ENCODE results near the gene SPHK2.
"Not testable (repeated sequence)": the region's sequence is repeated elsewhere in the genome, so short reads cannot be mapped to it uniquely, and the experiment has no call there.

The SPHK2 gene

DNA sequence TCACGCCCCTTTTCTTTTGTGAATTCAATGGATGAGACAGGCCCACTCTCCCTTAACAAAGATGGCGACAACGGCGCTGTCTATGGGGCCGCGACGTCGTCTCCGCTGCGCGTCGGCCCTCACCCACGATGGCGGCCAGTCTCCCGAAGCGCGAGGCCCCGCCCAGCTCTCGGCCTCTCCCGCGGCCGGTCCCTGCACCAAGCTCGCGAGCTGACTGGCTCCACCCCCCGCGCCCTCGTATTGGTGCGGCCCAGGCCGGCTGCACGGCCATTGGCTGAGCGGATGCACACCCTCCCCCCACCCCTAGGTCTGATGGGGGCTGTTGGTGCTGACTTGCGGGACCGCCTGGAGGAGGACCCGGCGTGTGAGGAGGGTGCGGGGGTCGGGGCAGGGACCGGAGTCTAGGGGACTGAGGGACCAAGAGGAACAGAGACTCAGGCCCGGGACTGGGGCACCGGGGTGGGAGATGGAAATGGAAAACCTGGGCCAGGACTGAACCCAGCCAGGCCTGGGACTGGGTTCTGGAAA is 4.8 kb downstream of the SPHK2 start:
- peak; percentile 88 for DNase-seq (ENCODE audit: insufficient read length, low spot score)
- peak; percentile 97 for FAIRE-seq

GRCh38 chr19:48624791-48625723 is 5.8 kb downstream of the SPHK2 start:
- DNase-seq (ENCODE audit: insufficient read length, low spot score), result no peak
- no peak for FAIRE-seq

- FAIRE-seq, result no peak
- DNase-seq (ENCODE audit: insufficient read length, low spot score), result no peak
Observed at GRCh38 chr19:48625891-48626327, 6.6 kb downstream of the SPHK2 start.

DNA sequence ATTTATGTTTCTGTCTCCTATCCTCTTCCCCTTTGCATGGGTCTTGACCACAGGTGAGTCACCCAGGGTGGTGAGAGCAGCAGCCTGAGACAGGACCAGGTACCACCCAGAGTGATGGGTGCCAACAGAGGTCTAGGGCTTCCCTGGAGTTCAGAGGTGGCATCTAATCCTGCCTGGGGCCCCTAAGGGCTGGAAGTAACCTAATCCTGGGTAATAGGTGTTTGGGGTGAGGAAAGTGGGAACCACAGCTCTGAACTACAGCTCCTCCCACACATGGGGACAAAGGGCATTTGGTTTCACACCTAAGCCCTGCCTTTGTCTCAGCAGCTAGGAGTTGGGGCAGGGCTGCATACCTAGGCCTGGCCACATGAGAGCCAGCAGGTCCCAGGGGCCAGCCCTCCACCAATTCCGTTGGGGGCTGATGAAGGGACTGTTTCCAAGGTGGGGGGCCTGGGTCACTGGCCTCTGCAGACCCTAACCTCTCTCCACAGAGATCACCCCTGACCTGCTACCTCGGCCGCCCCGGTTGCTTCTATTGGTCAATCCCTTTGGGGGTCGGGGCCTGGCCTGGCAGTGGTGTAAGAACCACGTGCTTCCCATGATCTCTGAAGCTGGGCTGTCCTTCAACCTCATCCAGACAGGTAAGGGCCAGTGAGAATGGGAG is 8.0 kb downstream of the SPHK2 start:
- FAIRE-seq, result no peak

GRCh38 chr19:48627865-48628314 is 8.6 kb downstream of the SPHK2 start:
- no peak for FAIRE-seq

More for the DNA sequence above, 8.0 kb downstream of the SPHK2 start:
- DNase-seq (ENCODE audit: insufficient read length, low spot score), result no peak

GRCh38 chr19:48628486-48629296 is 9.4 kb downstream of the SPHK2 start:
- no peak for DNase-seq (ENCODE audit: insufficient read length, low spot score)
- FAIRE-seq, result no peak

More at GRCh38 chr19:48627865-48628314, 8.6 kb downstream of the SPHK2 start:
- no peak for DNase-seq (ENCODE audit: insufficient read length, low spot score)

DNA sequence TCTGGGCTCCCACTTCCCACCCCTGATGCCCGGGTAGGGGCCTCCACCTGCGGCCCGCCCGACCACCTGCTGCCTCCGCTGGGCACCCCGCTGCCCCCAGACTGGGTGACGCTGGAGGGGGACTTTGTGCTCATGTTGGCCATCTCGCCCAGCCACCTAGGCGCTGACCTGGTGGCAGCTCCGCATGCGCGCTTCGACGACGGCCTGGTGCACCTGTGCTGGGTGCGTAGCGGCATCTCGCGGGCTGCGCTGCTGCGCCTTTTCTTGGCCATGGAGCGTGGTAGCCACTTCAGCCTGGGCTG is 9.9 kb downstream of the SPHK2 start:
- DNase-seq (ENCODE audit: insufficient read length, low spot score), result no peak
- FAIRE-seq, result no peak

- FAIRE-seq (no peak), DNase-seq (ENCODE audit: insufficient read length, low spot score) (no peak)
Observed at GRCh38 chr19:48629599-48630295, 10.4 kb downstream of the SPHK2 start.

DNA sequence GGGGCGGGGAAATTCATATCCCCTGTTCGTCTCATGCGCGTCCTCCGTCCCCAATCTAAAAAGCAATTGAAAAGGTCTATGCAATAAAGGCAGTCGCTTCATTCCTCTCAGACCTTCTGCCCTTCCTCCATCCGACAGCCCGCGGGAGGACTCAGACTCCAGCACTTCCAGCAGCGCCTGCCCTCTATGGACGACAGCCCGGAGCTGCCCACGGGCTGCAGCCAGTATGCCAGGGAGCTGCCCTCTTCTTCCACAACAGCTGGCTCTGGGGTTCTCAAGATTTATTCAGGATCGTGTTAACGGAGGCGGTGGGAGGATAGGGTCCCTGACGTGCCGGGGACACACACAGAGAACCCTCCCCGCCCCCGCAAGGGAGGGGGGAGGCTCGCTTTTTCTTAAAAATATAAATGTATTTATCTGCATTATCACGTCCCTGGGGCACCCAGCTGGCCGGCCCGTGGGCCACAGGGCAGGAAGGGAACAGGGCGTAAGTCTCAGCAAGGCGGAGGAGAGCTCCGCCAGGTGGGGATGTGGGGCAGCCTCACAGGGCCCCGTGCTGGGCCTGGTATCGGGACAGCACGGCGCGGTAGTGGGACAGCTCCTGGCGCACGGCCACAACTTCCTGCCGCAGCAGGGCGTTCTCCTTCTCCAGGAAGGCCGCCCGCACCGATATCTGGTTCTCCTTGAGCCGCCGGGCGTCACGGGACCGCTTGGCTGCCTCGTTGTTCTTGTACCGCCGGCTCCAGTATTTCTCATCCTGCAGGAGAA is 11.2 kb downstream of the SPHK2 start:
- FAIRE-seq, result no peak
- DNase-seq (ENCODE audit: insufficient read length, low spot score), result no peak

GRCh38 chr19:48631225-48631624 is 11.9 kb downstream of the SPHK2 start:
- FAIRE-seq, result no peak
- no peak for DNase-seq (ENCODE audit: insufficient read length, low spot score)

DNA sequence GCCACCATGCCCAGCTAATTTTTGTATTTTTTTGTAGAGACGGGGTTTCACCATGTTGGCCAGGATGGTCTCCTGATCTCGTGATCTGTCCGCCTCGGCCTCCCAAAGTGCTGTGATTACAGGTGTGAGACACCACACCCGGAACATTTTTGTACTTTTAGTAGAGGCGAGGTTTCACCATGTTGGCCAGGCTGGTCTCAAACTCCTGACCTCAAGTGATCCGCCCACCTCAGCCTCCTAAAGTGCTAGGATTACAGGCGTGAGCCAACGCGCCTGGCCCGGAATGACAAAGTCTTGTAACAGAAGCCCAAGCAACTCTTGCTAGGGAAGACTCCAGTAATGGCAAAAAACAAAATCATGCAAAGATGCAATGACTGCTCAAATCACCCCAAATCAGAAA is 13.0 kb downstream of the SPHK2 start:
- not testable (repeated sequence) for FAIRE-seq; DNase-seq (ENCODE audit: insufficient read length, low spot score)

DNA sequence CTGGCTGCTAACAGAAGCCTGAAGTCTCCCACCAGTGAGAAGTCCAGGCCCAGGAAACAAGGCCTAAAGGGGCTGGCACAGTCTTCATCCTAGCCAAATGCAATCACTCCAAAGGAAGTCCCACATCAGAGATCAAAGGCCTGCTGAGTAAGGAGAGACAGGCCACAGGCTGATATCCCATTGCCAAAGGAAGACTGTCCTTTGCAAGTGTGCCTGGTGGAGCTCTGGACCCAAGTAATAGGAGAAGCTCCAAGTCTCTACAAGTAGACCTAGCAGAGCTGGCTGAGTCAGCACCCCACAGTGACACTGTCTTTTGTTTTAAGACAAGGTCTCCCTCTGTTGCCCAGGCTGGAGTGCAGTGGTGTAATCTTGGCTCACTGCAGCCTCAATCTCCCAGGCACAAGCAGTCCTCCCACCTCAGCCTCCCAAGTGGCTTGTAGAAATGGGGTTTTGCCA is 13.4 kb downstream of the SPHK2 start:
- FAIRE-seq (no peak), DNase-seq (ENCODE audit: insufficient read length, low spot score) (no peak)

GRCh38 chr19:48633148-48634035 is 14.1 kb downstream of the SPHK2 start:
- DNase-seq (ENCODE audit: insufficient read length, low spot score) (no peak), FAIRE-seq (no peak)

GRCh38 chr19:48634036-48634342 is 14.7 kb downstream of the SPHK2 start:
- DNase-seq (ENCODE audit: insufficient read length, low spot score) (no peak), FAIRE-seq (no peak)

- FAIRE-seq, result peak; percentile 85
Observed at GRCh38 chr19:48634424-48635262, 15.3 kb downstream of the SPHK2 start.

GRCh38 chr19:48635263-48635965 is 16.1 kb downstream of the SPHK2 start:
- peak; percentile 65 for DNase-seq (ENCODE audit: insufficient read length, low spot score)
- no peak for FAIRE-seq

More at GRCh38 chr19:48634424-48635262, 15.3 kb downstream of the SPHK2 start:
- peak; percentile 85 for DNase-seq (ENCODE audit: insufficient read length, low spot score)
